HepG2 (cell line): ENCODE data around the gene RBM26. TPM values are rescaled to one million over a fixed set of nuclear protein-coding genes. Genes with fewer than 3 reads are reported as not detected.
A peak's percentile ranks its signal among the peaks of the same experiment; 100 is the strongest.

ENCODE experiments used
- ATAC-seq: fragments of 200-7000 bp; cut with Tn5 transposase; 3 replicates; pipeline ENCODE4 v1.9.1; 2020; ENCODE audit warnings: mild to moderate bottlenecking, moderate library complexity
- BruUV-seq: library from RNA; stranded (reverse); fragments of 400-500 nt; replicated peaks from 2 replicates; lab custom pipeline; 2021; lab: Mats Ljungman, UMichigan
- CTCF ChIA-PET: fragments of 300-600 bp; formaldehyde crosslinking; extraction: SDS; loops from one replicate; lab custom pipeline; 2021; ENCODE audit warnings: low total read pairs, inconsistent platforms, low intra/inter-chr PET ratio; lab: Yijun Ruan, JAX
- POLR2A ChIA-PET: fragments of 350-600 bp; sonication (Branson Sonifier 250); formaldehyde crosslinking; loops from one replicate; lab custom pipeline; 2020; ENCODE audit warnings: antibody characterized with exemption, inconsistent platforms; lab: Yijun Ruan, JAX
- DNase-seq: peaks from one replicate; pipeline ENCODE4 v3.0.0-alpha.2; 2015; ENCODE audit warnings: low spot score
- FAIRE-seq: peaks from 3 replicates; lab custom pipeline; 2011; peaks lifted over from hg19 to GRCh38; lab: Jason Lieb, UNC
- H2AFZ ChIP-seq: one replicate; pipeline ENCODE4 v1.6.1; 2011; ENCODE audit warnings: low read length, inconsistent platforms
- H3K27ac ChIP-seq: fragments of 300-600 bp; 3 replicates; pipeline ENCODE4 v1.8.0; 2011; ENCODE audit warnings: mixed run types, mild to moderate bottlenecking, mixed read lengths, low read length, inconsistent platforms; ENCODE audit not compliant: insufficient read depth; ENCODE audit errors: extremely low read length
- H3K27me3 ChIP-seq, 2 experiments: fragments of 200-600 bp in 1 of 2; 2 replicates in 1 of 2; 3 replicates in 1 of 2; pipeline versions ENCODE4 v1.6.0 to v1.8.0; 2011; ENCODE audit warnings: low read length in 2 of 2, mild to moderate bottlenecking in 2 of 2, moderate library complexity in 2 of 2, inconsistent platforms in 1 of 2; ENCODE audit not compliant: insufficient read depth in 2 of 2, control insufficient read depth in 1 of 2
- H3K36me3 ChIP-seq, 2 experiments: fragments of 200-600 bp in 1 of 2; replicated peaks in 1 of 2; 2 replicates in 1 of 2; 3 replicates in 1 of 2; pipeline versions ENCODE4 v1.5.1 to v1.8.0; 2011; ENCODE audit warnings: low read length in 2 of 2, inconsistent platforms in 1 of 2; ENCODE audit not compliant: insufficient read depth in 2 of 2, control insufficient read depth in 1 of 2
- H3K4me1 ChIP-seq: 2 replicates; pipeline ENCODE4 v1.5.1; 2012; ENCODE audit warnings: low read length, inconsistent platforms; ENCODE audit not compliant: insufficient read depth
- H3K4me2 ChIP-seq: 2 replicates; pipeline ENCODE4 v1.6.0; 2011; ENCODE audit warnings: low read depth, low read length, inconsistent platforms
- H3K4me3 ChIP-seq, 3 experiments: fragments of 200-600 bp in 1 of 3; sonication (generic), shearing (Covaris generic) in 1 of 3; replicated peaks in 1 of 3; 2 replicates each; pipeline ENCODE4 v1.5.1; 2011 to 2016; ENCODE audit warnings: low read length in 3 of 3, inconsistent platforms in 2 of 3, low read depth in 2 of 3, mild to moderate bottlenecking in 2 of 3, control low read depth in 1 of 3, mixed read lengths in 1 of 3; ENCODE audit not compliant: insufficient read depth in 1 of 3
- H3K79me2 ChIP-seq: one replicate; pipeline ENCODE4 v1.6.1; 2011; ENCODE audit warnings: low read length, inconsistent platforms; ENCODE audit not compliant: insufficient read depth
- H3K9ac ChIP-seq: 2 replicates; pipeline ENCODE4 v1.6.0; 2011; ENCODE audit warnings: mild to moderate bottlenecking, low read depth, low read length, inconsistent platforms; ENCODE audit not compliant: insufficient read depth
- H3K9me3 ChIP-seq: 2 replicates; pipeline ENCODE4 v1.5.1; 2012; ENCODE audit warnings: mild to moderate bottlenecking, low read length
- H4K20me1 ChIP-seq: 2 replicates; pipeline ENCODE4 v1.6.0; 2011; ENCODE audit warnings: inconsistent platforms, mild to moderate bottlenecking, low read length, moderate library complexity; ENCODE audit not compliant: insufficient read depth
- ESRRA ChIP-seq: sonication (generic); formaldehyde crosslinking; IDR thresholded peaks from 2 replicates; pipeline ENCODE4 v1.5.1; 2020; ENCODE audit warnings: mild to moderate bottlenecking, low read depth, missing genetic modification reagents
- HNF4A ChIP-seq: sonication (generic); formaldehyde crosslinking; IDR thresholded peaks from 2 replicates; pipeline ENCODE4 v1.4.0; 2020; ENCODE audit warnings: missing genetic modification reagents
- ZNF552 ChIP-seq: sonication (generic); formaldehyde crosslinking; IDR thresholded peaks from 2 replicates; pipeline ENCODE4 v1.9.0; 2022; ENCODE audit warnings: missing genetic modification reagents, mild to moderate bottlenecking, borderline replicate concordance
- ZNF687 ChIP-seq: sonication (generic); formaldehyde crosslinking; IDR thresholded peaks from 2 replicates; pipeline ENCODE4 v1.5.1; 2020; ENCODE audit warnings: mild to moderate bottlenecking, missing genetic modification reagents, moderate library complexity
- WGBS: methylation state at CpG from one replicate; pipeline ENCODE4 v1.1.6; 2017; ENCODE audit warnings: low lambda C conversion rate; 5-methylcytosine and 5-hydroxymethylcytosine counted together
- in situ Hi-C: cut with HindIII; loops from 2 replicates; pipeline ENCODE4 v1.10.0; 2017; ENCODE audit warnings: low pct_unique_long_range_greater_than_20kb; ENCODE audit not compliant: extremely low pct_ligation_motif_present
- intact Hi-C: fragments of 100-400 bp; cut with micrococcal nuclease; formaldehyde crosslinking; loops from one replicate; pipeline ENCODE4 v1.10.0; 2022; ENCODE audit not compliant: unreplicated experiment
- polyA plus RNA-seq, 8 experiments: library from polyadenylated mRNA; depleted of rRNA in 3 of 8; stranded (reverse) in 7 of 8; unstranded in 1 of 8; fragments of >200 nt; fragmentation: Illumina TruSeq in 4 of 8; extraction: Trizol in 4 of 8; gene quantifications; 2 replicates each; pipeline versions ENCODE4 v1.2.1 to v1.2.3, GENCODE V29; 2011 to 2016; ENCODE audit warnings: low read depth in 4 of 8, missing spikeins in 1 of 8, mixed read lengths in 1 of 8; ENCODE audit not compliant: insufficient read depth in 1 of 8
- total RNA-seq, 5 experiments: library from RNA; depleted of rRNA; stranded (reverse); fragments of >200 nt; fragmentation: Illumina TruSeq; extraction: Trizol; gene quantifications; 2 replicates each; pipeline ENCODE4 v1.2.3, GENCODE V29; 2016; ENCODE audit warnings: low read depth in 1 of 5
- TF ChIP-seq, protein P1 (sequence below): IDR thresholded peaks from 2 replicates; pipeline ENCODE4 v1.6.1; 2012; ENCODE audit warnings: inconsistent platforms
- TF ChIP-seq, protein P2 (sequence below): sonication (generic); formaldehyde crosslinking; IDR thresholded peaks from 2 replicates; pipeline ENCODE4 v1.5.0; 2020; ENCODE audit warnings: missing genetic modification reagents

RBM26 gene
- total and polyA plus RNA-seq, 2 of the 13 experiments (the other 11 are each of a cell fraction or from before 2014, with no cell fraction given): 19.4 to 34.4 TPM

GRCh38 chr13:79432086-79432485, 26.0 kb upstream of the RBM26 start:
- intact Hi-C loops: no loop called here
- peak overlapping the region; percentile 8 for H3K4me2 ChIP-seq
- ChIA-PET CTCF (no interaction called here), POLR2A (no interaction called here)
- DNase-seq (no peak), ATAC-seq (peak; percentile 84), FAIRE-seq (no peak)
- no peak overlapping the region for H2AFZ ChIP-seq
- 63% methylated on average over 4 of the region's 6 CpGs for WGBS
- no peak overlapping the region for H3K27ac ChIP-seq
- no peaks in the 10 kb centered on the region for H3K9me3 ChIP-seq
- H3K4me1 ChIP-seq: no peaks in the 10 kb centered on the region
- no peaks in the 10 kb centered on the region for H3K27me3 ChIP-seq
- no TSS peak for BruUV-seq
- in situ Hi-C loops: no loop called here
- no peak overlapping the region for H3K9ac ChIP-seq
- H3K79me2 ChIP-seq: no peaks in the 10 kb centered on the region
- TF ChIP-seq ZNF552 (no peak), ESRRA (CRISPR knock-in tag) (no peak), HNF4A (CRISPR knock-in tag) (peak; percentile 81), ZNF687 (CRISPR knock-in tag) (peak; percentile 9; the same call in 1 of the 2 replicates)
- TF ChIP-seq, protein P1, sequence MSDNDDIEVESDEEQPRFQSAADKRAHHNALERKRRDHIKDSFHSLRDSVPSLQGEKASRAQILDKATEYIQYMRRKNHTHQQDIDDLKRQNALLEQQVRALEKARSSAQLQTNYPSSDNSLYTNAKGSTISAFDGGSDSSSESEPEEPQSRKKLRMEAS: peak; percentile 27; the same call in 1 of the 2 replicates
- TF ChIP-seq, protein P2, sequence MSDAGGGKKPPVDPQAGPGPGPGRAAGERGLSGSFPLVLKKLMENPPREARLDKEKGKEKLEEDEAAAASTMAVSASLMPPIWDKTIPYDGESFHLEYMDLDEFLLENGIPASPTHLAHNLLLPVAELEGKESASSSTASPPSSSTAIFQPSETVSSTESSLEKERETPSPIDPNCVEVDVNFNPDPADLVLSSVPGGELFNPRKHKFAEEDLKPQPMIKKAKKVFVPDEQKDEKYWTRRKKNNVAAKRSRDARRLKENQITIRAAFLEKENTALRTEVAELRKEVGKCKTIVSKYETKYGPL: no peak
- no peaks in the 10 kb centered on the region for H3K36me3 ChIP-seq
- H4K20me1 ChIP-seq: no peaks in the 10 kb centered on the region
- H3K4me3 ChIP-seq: no peak overlapping the region; a peak in 1 of 6 replicates
